T47D (cell line): Measurements from ENCODE around the gene SETX.
"Not testable (repeated sequence)": the region's sequence is repeated elsewhere in the genome, so short reads cannot be mapped to it uniquely, and the experiment has no call there.

Experiments used
- DNase-seq, 2 experiments: peaks; one replicate each; pipeline versions ENCODE4 v3.0.0 to v3.0.0-alpha.2; 2011 to 2012; ENCODE audit warnings: low read depth in 1 of 2, low spot score in 1 of 2
- JUND ChIP-seq: IDR thresholded peaks from 2 replicates; pipeline ENCODE4 v1.6.1; 2012; ENCODE audit warnings: low read depth
- in situ Hi-C: cut with HindIII; loops from 2 replicates; pipeline ENCODE4 v1.10.0; 2016; ENCODE audit warnings: low sequenced_read_pairs, low pct_unique_long_range_greater_than_20kb

The SETX gene

DNA sequence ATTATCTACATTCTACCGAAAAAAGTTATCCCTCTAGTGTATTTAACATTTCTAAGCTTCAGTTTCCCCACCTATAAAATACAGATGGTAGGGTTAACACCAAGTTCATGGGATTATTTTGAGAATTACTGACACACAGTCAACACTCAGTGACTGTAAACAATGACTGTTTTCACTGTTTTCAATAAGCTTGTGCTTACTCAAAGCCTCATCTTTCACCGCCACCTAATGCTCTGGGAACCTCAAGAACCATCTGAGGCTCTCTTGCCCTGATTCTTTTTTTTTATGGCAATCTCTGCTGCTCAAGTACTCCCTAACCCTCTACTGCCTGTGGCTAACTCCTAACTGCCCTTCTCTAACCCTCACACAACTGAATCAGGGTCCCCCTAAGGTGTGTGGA is 59.6 kb downstream of the SETX start:
- no peak for DNase-seq
- in situ Hi-C loops, result no loop called here
- TF ChIP-seq JUND, result no peak

DNA sequence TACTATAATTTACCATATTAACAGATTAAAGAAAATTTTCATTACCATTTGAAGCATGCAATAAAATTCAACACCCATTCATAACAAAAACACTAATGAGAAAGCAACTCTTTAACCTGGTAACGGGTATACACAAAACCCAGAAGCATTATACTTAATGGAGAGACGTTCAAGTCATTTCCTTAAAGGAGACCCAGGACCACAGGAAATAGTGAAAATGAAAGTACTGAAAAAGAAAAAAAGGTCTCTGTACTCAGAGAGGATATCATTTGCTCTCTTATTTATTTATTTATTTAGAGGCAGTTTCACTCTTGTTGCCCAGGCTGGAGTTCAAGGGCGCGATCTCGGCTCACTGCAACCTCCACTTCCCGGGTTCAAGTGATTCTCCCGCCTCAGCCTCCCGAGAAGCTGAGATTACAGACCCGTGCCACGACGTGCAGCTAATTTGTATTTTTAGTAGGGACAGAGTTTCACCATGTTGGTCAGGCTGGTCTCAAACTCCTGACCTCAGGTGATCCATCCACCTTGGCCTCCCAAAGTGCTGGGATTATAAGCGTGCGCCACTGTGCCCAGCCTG is 61.6 kb downstream of the SETX start:
- in situ Hi-C loops, result no loop called here
- no peak for DNase-seq
- TF ChIP-seq JUND, result no peak

DNA sequence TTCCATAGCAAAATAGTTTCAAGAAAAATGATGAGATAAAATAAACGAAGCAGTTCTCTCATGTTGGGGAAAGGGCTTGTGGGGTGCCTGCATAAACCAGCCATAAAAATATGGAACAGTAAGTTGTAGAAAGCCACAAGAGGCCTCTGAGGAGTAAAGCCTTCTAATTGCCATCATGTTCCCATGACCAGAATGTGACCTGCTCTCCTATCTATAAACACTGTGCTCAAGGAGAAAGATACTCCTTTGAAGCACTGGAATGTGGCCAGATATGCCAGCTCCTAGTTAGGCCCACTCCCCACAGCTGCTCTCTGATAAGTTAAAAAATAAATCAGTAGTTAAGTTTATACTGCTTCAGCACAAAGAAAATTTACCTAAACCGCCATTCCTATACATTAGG is 65.8 kb downstream of the SETX start:
- TF ChIP-seq JUND, result no peak
- in situ Hi-C loops, result no loop called here
- DNase-seq, result no peak

DNA sequence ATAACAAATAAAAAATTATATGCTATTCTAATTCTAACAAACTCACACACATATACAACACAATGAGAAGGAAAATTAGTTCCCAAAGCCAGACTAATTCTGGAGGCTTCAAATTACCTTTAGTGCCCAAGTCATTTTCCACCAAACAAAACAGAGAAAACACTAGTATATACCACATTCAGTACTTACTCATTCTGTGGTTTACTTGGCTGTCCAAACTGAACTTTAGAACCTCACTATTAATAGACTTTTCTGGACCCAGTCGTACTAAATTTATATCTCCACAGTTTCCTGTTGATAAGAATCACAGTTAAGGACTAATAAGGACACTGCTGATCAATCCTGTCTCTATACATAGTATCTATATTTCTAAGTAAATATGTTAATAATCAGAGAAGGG is 66.4 kb downstream of the SETX start:
- DNase-seq, result no peak
- in situ Hi-C loops, result no loop called here
- no peak for TF ChIP-seq JUND

DNA sequence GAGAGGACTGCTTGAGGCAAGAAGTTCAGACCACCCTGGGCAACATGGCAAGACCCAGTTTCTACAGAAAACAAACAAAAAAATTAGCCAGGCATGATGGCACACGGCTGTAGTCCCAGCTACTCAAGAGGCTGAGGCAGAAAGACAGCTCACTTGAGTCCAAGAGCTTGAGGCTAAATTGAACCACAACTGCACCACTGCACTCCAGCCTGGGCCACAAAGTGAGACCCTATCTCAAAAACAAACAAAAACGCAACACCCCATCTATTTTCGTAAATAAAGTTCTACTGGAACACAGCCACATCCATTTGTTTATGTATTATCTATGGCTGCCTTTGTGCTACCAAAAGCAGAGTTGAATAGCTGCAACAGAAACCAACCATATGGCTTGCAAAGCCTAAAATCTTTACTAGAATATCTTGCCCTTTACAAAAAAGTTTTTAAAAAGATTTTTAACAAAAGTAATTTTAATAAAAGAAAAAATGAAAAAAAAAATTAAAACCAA is 67.5 kb downstream of the SETX start:
- in situ Hi-C loops, result no loop called here
- DNase-seq, result peak in 1 of 2 experiments; percentile 73
- TF ChIP-seq JUND, result no peak

- no peak for DNase-seq
- no peak for TF ChIP-seq JUND
- in situ Hi-C loops, result no loop called here
Observed at GRCh38 chr9:132283863-132284262, 70.9 kb downstream of the SETX start.

GRCh38 chr9:132283165-132283564 is 71.6 kb downstream of the SETX start:
- no peak for TF ChIP-seq JUND
- in situ Hi-C loops, result no loop called here
- DNase-seq, result no peak

- peak; percentile 32 to 62 for DNase-seq
- in situ Hi-C loops, result no loop called here
- TF ChIP-seq JUND, result no peak
Observed at GRCh38 chr9:132274861-132275260, 79.9 kb downstream of the SETX start.

- in situ Hi-C loops, result not testable (repeated sequence)
- DNase-seq, result peak in 1 of 2 experiments; percentile 73
Observed at GRCh38 chr9:132269704-132270516, 84.9 kb downstream of the SETX start.

- no peak for TF ChIP-seq JUND
- peak; percentile 67 to 83 for DNase-seq
- in situ Hi-C loops, result no loop called here
Observed at GRCh38 chr9:132268725-132269352, 85.9 kb downstream of the SETX start.

DNA sequence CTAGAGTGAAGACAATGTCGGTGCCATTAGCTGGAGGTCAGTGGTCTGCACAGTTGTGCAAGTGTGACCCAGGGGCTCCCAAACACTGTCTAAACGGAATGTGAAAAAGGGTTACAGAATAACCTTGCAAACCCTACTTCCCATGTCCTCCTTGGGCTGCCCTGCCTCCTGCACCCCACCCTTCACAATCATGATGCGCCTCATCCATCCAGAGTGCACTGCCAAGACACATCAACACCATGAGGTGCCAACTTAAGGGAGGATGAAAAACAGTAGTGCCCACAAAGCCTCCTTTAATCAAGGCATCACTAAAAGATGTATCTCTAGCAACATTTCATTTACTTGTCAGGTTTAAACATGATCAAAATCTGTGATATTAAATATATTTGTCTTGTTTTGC is 87.1 kb downstream of the SETX start:
- in situ Hi-C loops, result no loop called here
- no peak for DNase-seq
- no peak for TF ChIP-seq JUND

DNA sequence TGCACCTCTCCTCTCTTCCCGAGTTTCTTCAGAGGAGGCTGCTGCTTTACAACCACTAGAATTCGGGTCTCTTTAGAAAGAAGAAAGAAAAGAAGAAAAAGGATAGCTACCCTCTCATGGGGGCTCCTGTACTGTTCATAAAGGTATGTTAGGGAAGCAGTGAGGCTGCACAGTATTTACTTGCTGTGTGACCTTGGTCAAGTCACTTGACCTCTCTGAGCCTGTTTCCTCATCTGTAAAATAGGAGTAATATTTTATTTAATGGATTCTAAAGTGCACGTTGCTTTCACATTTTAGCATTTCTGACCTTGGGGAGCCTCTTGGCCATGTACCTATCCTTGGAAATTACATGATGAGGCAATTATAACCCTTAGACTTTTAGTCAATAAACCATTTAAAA is 88.8 kb downstream of the SETX start:
- TF ChIP-seq JUND, result no peak
- in situ Hi-C loops, result no loop called here
- no peak for DNase-seq

DNA sequence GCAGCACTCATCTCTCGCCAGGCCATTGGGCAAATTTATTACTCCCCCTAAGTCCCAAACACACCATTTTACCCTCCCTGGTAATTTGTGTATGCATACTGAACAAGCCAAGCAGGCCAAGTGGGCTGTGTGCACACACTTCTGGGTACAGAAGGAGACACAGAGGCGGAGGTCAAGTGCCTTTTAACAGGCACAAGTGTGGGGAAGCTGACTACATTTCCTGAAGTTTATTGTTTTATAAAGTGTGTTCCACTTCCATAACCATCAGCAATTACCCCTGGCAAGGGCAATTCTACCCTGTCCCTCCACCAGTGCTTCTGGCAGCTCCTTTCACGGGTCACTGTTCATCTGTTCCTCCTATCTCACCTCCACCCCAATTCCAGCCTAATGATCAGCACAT is 93.9 kb downstream of the SETX start:
- DNase-seq, result no peak
- in situ Hi-C loops, result no loop called here
- TF ChIP-seq JUND, result no peak
